H1 (cell line): ENCODE results near the gene CAMK2N2. TPM values are rescaled to one million over a fixed set of nuclear protein-coding genes. Genes with fewer than 3 reads are reported as not detected.

Source experiments
- CTCF ChIA-PET: fragments of 300-600 bp; sonication (Branson Sonifier 250); formaldehyde crosslinking; loops from one replicate; lab custom pipeline; 2021; ENCODE audit not compliant: partially characterized antibody; lab: Charles Lee
- POLR2A ChIA-PET: fragments of 300-600 bp; sonication (Branson Sonifier 250); formaldehyde crosslinking; loops from one replicate; lab custom pipeline; 2021; ENCODE audit warnings: inconsistent platforms; ENCODE audit not compliant: partially characterized antibody; lab: Charles Lee
- DNase-seq, 2 experiments: peaks; one replicate each; pipeline versions ENCODE4 v3.0.0 to v3.0.0-alpha.2; 2010 to 2022; ENCODE audit warnings: low spot score in 2 of 2, low read depth in 1 of 2, mixed read lengths in 1 of 2
- FAIRE-seq: peaks from 2 replicates; lab custom pipeline; 2011; peaks lifted over from hg19 to GRCh38; lab: Jason Lieb, UNC
- H2AFZ ChIP-seq: 2 replicates; pipeline ENCODE4 v1.8.1; 2012; ENCODE audit warnings: low read length, inconsistent platforms
- H2AK5ac ChIP-seq: 2 replicates; pipeline ENCODE4 v1.6.1; 2013; ENCODE audit warnings: low read depth, low read length
- H2BK120ac ChIP-seq: replicated peaks from 2 replicates; pipeline ENCODE3; 2013; ENCODE audit warnings: low read depth, low read length, inconsistent platforms
- H2BK12ac ChIP-seq: 2 replicates; pipeline ENCODE4 v1.6.1; 2013; ENCODE audit warnings: low read depth, low read length
- H2BK15ac ChIP-seq: 2 replicates; pipeline ENCODE4 v1.6.1; 2013; ENCODE audit warnings: low read length
- H2BK20ac ChIP-seq: 2 replicates; pipeline ENCODE4 v1.6.1; 2013; ENCODE audit warnings: low read length
- H2BK5ac ChIP-seq: 2 replicates; pipeline ENCODE4 v1.6.1; 2013; ENCODE audit warnings: low read depth, low read length
- H3K14ac ChIP-seq: 2 replicates; pipeline ENCODE4 v1.6.1; 2013; ENCODE audit warnings: inconsistent platforms; ENCODE audit not compliant: insufficient read length
- H3K18ac ChIP-seq: 2 replicates; pipeline ENCODE4 v1.6.1; 2013; ENCODE audit warnings: low read length; ENCODE audit errors: extremely low read depth
- H3K23ac ChIP-seq: 2 replicates; pipeline ENCODE4 v1.6.1; 2013; ENCODE audit warnings: inconsistent platforms; ENCODE audit not compliant: insufficient read length
- H3K23me2 ChIP-seq: 2 replicates; pipeline ENCODE4 v1.6.1; 2013; ENCODE audit warnings: low read depth, low read length
- H3K27ac ChIP-seq: 2 replicates; pipeline ENCODE4 v1.6.1; 2011; ENCODE audit warnings: low read depth, low read length, inconsistent platforms
- H3K27me3 ChIP-seq, 4 experiments: replicated peaks in 1 of 4; 1 replicate in 1 of 4; 2 replicates in 3 of 4; pipeline versions ENCODE4 v1.6.1 to v1.8.1; 2011 to 2013; ENCODE audit warnings: low read length in 3 of 4, mild to moderate bottlenecking in 3 of 4, inconsistent platforms in 2 of 4, mixed read lengths in 2 of 4, moderate library complexity in 1 of 4; ENCODE audit not compliant: control insufficient read depth in 3 of 4, insufficient read depth in 3 of 4; ENCODE audit errors: extremely low read depth in 1 of 4
- H3K36me3 ChIP-seq, 4 experiments: 2 replicates each; pipeline versions ENCODE4 v1.6.1 to v1.8.1; 2011 to 2013; ENCODE audit warnings: mild to moderate bottlenecking in 4 of 4, low read length in 3 of 4, moderate library complexity in 2 of 4, control low read depth in 1 of 4, inconsistent platforms in 1 of 4; ENCODE audit not compliant: insufficient read depth in 4 of 4, control insufficient read depth in 2 of 4
- H3K4ac ChIP-seq: replicated peaks from 2 replicates; pipeline ENCODE3; 2013; ENCODE audit warnings: low read length, low read depth, mixed read lengths, inconsistent platforms; ENCODE audit not compliant: insufficient read length
- H3K4me1 ChIP-seq, 4 experiments: replicated peaks in 1 of 4; 1 replicate in 1 of 4; 2 replicates in 3 of 4; pipeline versions ENCODE4 v1.6.1 to v1.8.1; 2011 to 2013; ENCODE audit warnings: low read length in 3 of 4, inconsistent platforms in 2 of 4, mixed read lengths in 1 of 4; ENCODE audit not compliant: insufficient read depth in 4 of 4, control insufficient read depth in 3 of 4
- H3K4me2 ChIP-seq, 2 experiments: 2 replicates each; pipeline versions ENCODE4 v1.6.1 to v1.8.1; 2011 to 2013; ENCODE audit warnings: low read depth in 2 of 2, low read length in 2 of 2, control low read depth in 1 of 2, inconsistent platforms in 1 of 2, mild to moderate bottlenecking in 1 of 2; ENCODE audit not compliant: insufficient read depth in 1 of 2
- H3K4me3 ChIP-seq, 4 experiments: fragments of 200-600, 300-600 bp in 1 of 4; sonication (generic), shearing (Covaris generic), sonication (Bioruptor Twin) in 1 of 4; 2 replicates each; pipeline versions ENCODE4 v1.5.1 to v1.8.1; 2011 to 2016; ENCODE audit warnings: low read length in 4 of 4, low read depth in 3 of 4, control low read depth in 2 of 4, inconsistent platforms in 2 of 4, mild to moderate bottlenecking in 2 of 4, mixed read lengths in 1 of 4, moderate library complexity in 1 of 4; ENCODE audit not compliant: insufficient read depth in 2 of 4; ENCODE audit errors: extremely low read depth in 1 of 4
- H3K56ac ChIP-seq: replicated peaks from 2 replicates; pipeline ENCODE3; 2013; ENCODE audit warnings: low read depth, mild to moderate bottlenecking, mixed read lengths, low read length, inconsistent platforms; ENCODE audit not compliant: insufficient read length
- H3K79me1 ChIP-seq: 2 replicates; pipeline ENCODE4 v1.6.1; 2013; ENCODE audit warnings: low read depth, low read length, control low read depth
- H3K79me2 ChIP-seq, 2 experiments: 2 replicates each; pipeline versions ENCODE4 v1.6.1 to v1.8.1; 2012 to 2013; ENCODE audit warnings: low read length in 2 of 2, mild to moderate bottlenecking in 2 of 2, inconsistent platforms in 1 of 2; ENCODE audit not compliant: insufficient read depth in 2 of 2, control insufficient read depth in 1 of 2
- H3K9ac ChIP-seq, 4 experiments: replicated peaks in 1 of 4; 1 replicate in 1 of 4; 2 replicates in 3 of 4; pipeline versions ENCODE4 v1.6.1 to v1.8.1; 2011 to 2013; ENCODE audit warnings: low read depth in 3 of 4, low read length in 3 of 4, control low read depth in 2 of 4, mild to moderate bottlenecking in 2 of 4, moderate library complexity in 2 of 4, inconsistent platforms in 1 of 4; ENCODE audit errors: extremely low read depth in 1 of 4
- H3K9me3 ChIP-seq, 2 experiments: 2 replicates each; pipeline versions ENCODE4 v1.6.1 to v1.8.1; 2012 to 2013; ENCODE audit warnings: mild to moderate bottlenecking in 2 of 2, moderate library complexity in 2 of 2, control low read depth in 1 of 2, inconsistent platforms in 1 of 2, low read depth in 1 of 2, low read length in 1 of 2, mixed read lengths in 1 of 2; ENCODE audit not compliant: insufficient read depth in 2 of 2
- H4K20me1 ChIP-seq, 2 experiments: replicated peaks in 1 of 2; 2 replicates each; pipeline versions ENCODE3 to v1.8.1; 2011 to 2013; ENCODE audit warnings: inconsistent platforms in 2 of 2, low read length in 2 of 2, mild to moderate bottlenecking in 1 of 2; ENCODE audit not compliant: insufficient read depth in 2 of 2, control insufficient read depth in 1 of 2
- H4K5ac ChIP-seq: 2 replicates; pipeline ENCODE4 v1.6.1; 2013; ENCODE audit warnings: low read length, low read depth, mixed read lengths, inconsistent platforms; ENCODE audit not compliant: insufficient read length
- H4K8ac ChIP-seq: 2 replicates; pipeline ENCODE4 v1.8.0; 2013; ENCODE audit warnings: mild to moderate bottlenecking, moderate library complexity, low read length, inconsistent platforms; ENCODE audit not compliant: insufficient read depth; ENCODE audit errors: extremely low read depth
- H4K91ac ChIP-seq: replicated peaks from 2 replicates; pipeline ENCODE3; 2013; ENCODE audit warnings: low read length, mixed read lengths, inconsistent platforms; ENCODE audit not compliant: insufficient read length
- ATF2 ChIP-seq: IDR thresholded peaks from 2 replicates; pipeline ENCODE4 v1.6.1; 2012; ENCODE audit warnings: low read length, inconsistent platforms
- CTCF ChIP-seq, 3 experiments: IDR thresholded peaks; 1 replicate in 2 of 3; 2 replicates in 1 of 3; pipeline versions ENCODE4 v1.5.1 to v1.6.1; 2011; ENCODE audit warnings: low read length in 3 of 3, mild to moderate bottlenecking in 3 of 3, inconsistent platforms in 2 of 3, low read depth in 1 of 3, moderate library complexity in 1 of 3; ENCODE audit not compliant: insufficient read depth in 1 of 3; ENCODE audit errors: control extremely low read depth in 1 of 3
- NRF1 ChIP-seq: IDR thresholded peaks from 2 replicates; pipeline ENCODE4 v1.6.1; 2011; ENCODE audit warnings: mild to moderate bottlenecking, low read depth, low read length, improper control_type of control experiment
- WGBS, 2 experiments: shearing (Covaris generic) in 1 of 2; methylation state at CpG; one replicate each; pipeline versions ENCODE4 v1.1.6 to v1.1.7; 2013 to 2015; ENCODE audit warnings: low lambda C conversion rate in 2 of 2, mixed read lengths in 2 of 2, inconsistent platforms in 1 of 2, low coverage in 1 of 2, missing lambda C conversion rate in 1 of 2; ENCODE audit not compliant: insufficient replicate concordance in 2 of 2, insufficient coverage in 1 of 2, insufficient read length in 1 of 2; ENCODE audit errors: extremely low coverage in 1 of 2, missing lambda C conversion rate in 1 of 2; 5-methylcytosine and 5-hydroxymethylcytosine counted together
- polyA plus RNA-seq, 7 experiments: library from polyadenylated mRNA; depleted of rRNA in 3 of 7; stranded (reverse) in 5 of 7; unstranded in 2 of 7; fragments of >200 nt in 5 of 7; fragments of 200-250 nt in 2 of 7; gene quantifications; 1 replicate in 5 of 7; 2 replicates in 1 of 7; 4 replicates in 1 of 7; pipeline versions ENCODE4 v1.2.1 to v1.2.3, GENCODE V29; 2011 to 2013; ENCODE audit warnings: missing spikeins in 2 of 7, mixed read lengths in 2 of 7
- total RNA-seq: library from RNA; stranded (reverse); fragmentation: NEBNext Ultra II Directional; extraction: Animal tissue kit (Norgen Biotek cat#: 25700); gene quantifications from 2 replicates; pipeline ENCODE4 v1.2.1, GENCODE V29; 2021

CAMK2N2 gene
- total and polyA plus RNA-seq, 2 of the 8 experiments (the other 6 are each of a cell fraction or from before 2014, with no cell fraction given), result 4.0 to 17.7 TPM

- no peak overlapping the region for H2BK120ac ChIP-seq
- DNase-seq, result no peak
- no peak overlapping the region for H2AK5ac ChIP-seq
- no peak overlapping the region for H3K14ac ChIP-seq
- H4K20me1 ChIP-seq, result peaks cover 8 to 16% of the 10 kb centered on the region in 2 experiments
- no peak overlapping the region for H3K4ac ChIP-seq
- H3K79me1 ChIP-seq, result peaks cover 2% of the 10 kb centered on the region
- H2BK20ac ChIP-seq, result no peak overlapping the region
- ChIA-PET CTCF (interaction anchor here (0.6 to 8.9 kb wide), 19 partner anchors 9 to 353 kb away, joined by 3 to 183 read pairs (median 4); partner anchors contain the start of genes EEF1AKMT4 and VWA5B2), POLR2A (interaction anchor here (0.9 to 3.4 kb wide), 12 partner anchors 9 to 97 kb away, joined by 3 to 13 read pairs (median 5); partner anchors contain the start of genes CAMK2N2 and EEF1AKMT4)
- H3K9me3 ChIP-seq, result no peaks in the 10 kb centered on the region
- H4K91ac ChIP-seq, result no peak overlapping the region
- H3K27ac ChIP-seq, result no peak overlapping the region
- H3K36me3 ChIP-seq, result peaks cover 13 to 34% (median 23%) of the 10 kb centered on the region in 4 experiments; a peak in 7 of 8 replicates
- H2BK15ac ChIP-seq, result no peak overlapping the region
- H3K56ac ChIP-seq, result no peak overlapping the region
- H3K4me1 ChIP-seq, result peaks cover 0 to 5% (median 1%) of the 10 kb centered on the region in 4 experiments; a peak in 4 of 7 replicates
- H4K8ac ChIP-seq, result no peak overlapping the region
- H3K4me2 ChIP-seq, result peak overlapping the region; percentile 37 to 82
- no peak overlapping the region for H3K9ac ChIP-seq
- no peak overlapping the region for H4K5ac ChIP-seq
- H3K4me3 ChIP-seq, result peak overlapping the region in 3 of 4 experiments; percentile 26 to 54 (median 42); a peak in 5 of 8 replicates
- H2BK12ac ChIP-seq, result no peak overlapping the region
- no peak for FAIRE-seq
- no peaks in the 10 kb centered on the region for H3K79me2 ChIP-seq
- 36% methylated on average over 12 of the region's 17 CpGs; no CpG with 5 or more reads in 1 of the 2 experiments for WGBS, 2 experiments
- H3K23ac ChIP-seq, result no peak overlapping the region
- H3K27me3 ChIP-seq, result no peaks in the 10 kb centered on the region; a peak in 2 of 7 replicates
- H2BK5ac ChIP-seq, result no peak overlapping the region
- H3K23me2 ChIP-seq, result no peaks in the 10 kb centered on the region; the same call in 1 of the 2 replicates
- H3K18ac ChIP-seq, result no peak overlapping the region
- 0 out of 2 replicates have a peak, but pooled peaks have one; percentile 17 for TF ChIP-seq ATF2
- TF ChIP-seq CTCF (IDR thresholded peaks at IDR 0.05; ENCODE audit: control extremely low read depth in 1 of 3, insufficient read depth in 1 of 3, low read depth in 1 of 3, low read length in 3 of 3), result 0 out of 4 replicates have a peak, but pooled peaks of 1 of the 3 experiments have one; percentile 4
- no peak for TF ChIP-seq NRF1
- H2AFZ ChIP-seq, result no peak overlapping the region
Measured at GRCh38 chr3:184241141-184241446, 20.3 kb downstream of the CAMK2N2 start.
